CD4-positive, alpha-beta T cell treated with Interleukin-6 at 100 ng/mL for 8 hours (primary cell): Measurements from ENCODE around the gene CDKN2AIPNL.

Experiments
- DNase-seq: peaks from one replicate; pipeline ENCODE4 v3.0.0-alpha.2; 2020; ENCODE audit warnings: mixed read lengths, low spot score

Gene CDKN2AIPNL, protein sequence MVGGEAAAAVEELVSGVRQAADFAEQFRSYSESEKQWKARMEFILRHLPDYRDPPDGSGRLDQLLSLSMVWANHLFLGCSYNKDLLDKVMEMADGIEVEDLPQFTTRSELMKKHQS

DNA sequence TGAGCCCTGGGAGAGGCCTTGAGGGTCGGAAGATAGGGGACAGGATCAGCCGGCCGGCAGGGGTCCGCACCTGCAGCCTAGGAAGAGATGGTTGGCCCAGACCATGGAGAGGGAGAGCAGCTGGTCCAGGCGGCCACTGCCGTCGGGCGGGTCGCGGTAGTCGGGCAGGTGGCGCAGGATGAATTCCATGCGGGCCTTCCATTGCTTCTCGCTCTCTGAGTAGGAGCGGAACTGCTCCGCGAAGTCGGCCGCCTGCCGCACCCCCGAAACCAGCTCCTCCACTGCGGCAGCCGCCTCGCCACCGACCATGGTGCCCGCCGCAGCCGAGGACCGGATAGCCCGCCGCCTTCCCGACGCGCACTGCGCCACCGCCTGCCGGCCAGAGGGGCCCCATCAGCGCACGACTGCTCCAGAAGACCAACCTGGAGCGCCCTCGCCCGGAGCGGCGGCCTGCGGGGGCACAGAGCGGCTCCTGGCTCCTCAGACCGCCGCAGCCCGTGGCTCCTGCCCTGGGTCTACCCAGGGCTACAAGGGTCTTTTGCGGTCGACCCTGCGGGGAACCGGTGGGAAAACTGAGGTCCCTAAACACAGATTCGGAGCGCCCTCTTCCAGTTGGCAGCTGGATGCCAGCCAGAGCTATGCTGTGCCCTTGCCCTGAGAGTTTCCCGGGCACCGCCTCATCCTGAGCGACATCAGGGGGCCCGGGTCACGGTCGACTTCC, at the start of gene CDKN2AIPNL:
TSS of gene CDKN2AIPNL (minus strand) at position 336 of the 721 bp plus-strand sequence. CDS start at position 309, 27 bp downstream.
- peak; percentile 91 for DNase-seq

DNA sequence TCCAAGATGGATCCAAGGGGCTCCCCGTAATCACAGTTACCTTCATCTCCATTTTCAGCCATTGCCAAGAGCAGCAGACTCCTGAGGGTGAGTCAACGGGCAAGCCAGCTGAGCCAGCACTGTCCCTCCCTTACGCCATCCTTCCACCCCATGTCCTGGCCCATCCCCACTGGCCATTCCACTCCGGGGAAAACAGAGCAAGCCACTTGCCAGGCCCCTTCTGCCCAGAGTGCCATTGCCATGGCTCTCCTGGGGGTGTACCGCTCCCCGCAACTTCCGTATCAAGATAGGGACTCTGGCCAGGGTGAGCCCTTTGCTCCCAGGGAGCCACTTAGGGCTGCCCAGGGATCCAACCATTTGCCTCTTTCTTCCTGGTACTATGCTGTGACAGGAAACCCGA, 48.9 kb upstream of the CDKN2AIPNL start:
- DNase-seq = no peak

DNA sequence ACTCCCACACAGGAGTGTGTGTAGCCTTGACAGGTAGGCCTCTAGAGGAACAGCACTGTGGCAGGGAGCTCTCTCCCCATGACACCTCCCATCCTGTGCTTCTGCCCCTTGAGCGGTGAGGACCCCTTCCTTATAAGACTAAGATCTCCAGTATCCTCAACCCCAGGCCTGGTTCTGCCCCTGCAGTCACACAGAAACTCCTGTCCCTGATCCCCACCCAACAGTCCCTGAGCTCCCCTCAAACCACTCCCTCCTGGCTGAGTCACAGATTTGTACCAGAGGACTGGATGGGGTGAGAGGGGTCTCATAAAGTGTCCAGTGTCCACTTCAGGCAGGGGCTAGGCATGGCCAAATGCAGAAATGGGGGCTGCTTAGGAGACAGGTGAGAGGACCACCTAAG, 47.8 kb upstream of the CDKN2AIPNL start:
- no peak for DNase-seq

DNA sequence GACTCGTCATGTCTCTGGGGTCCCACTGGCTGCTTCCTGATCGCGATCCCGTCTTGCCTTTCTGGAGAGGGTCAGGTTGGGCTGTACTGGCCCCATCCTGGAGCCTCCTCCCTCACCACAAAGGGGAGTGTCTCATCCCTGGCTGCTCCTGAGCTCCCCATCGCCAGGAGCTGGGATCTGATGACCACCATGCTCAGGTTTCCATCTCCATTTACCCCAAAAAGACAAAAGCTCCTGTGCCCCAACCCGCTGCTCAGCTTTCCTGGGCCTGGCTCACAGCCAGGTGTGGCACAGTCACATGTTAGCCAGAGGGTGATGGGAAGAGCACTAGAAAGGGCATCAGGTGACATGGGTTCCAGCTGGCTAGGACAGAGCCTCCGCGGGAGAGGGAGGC, 47.3 kb upstream of the CDKN2AIPNL start:
- DNase-seq = no peak

DNA sequence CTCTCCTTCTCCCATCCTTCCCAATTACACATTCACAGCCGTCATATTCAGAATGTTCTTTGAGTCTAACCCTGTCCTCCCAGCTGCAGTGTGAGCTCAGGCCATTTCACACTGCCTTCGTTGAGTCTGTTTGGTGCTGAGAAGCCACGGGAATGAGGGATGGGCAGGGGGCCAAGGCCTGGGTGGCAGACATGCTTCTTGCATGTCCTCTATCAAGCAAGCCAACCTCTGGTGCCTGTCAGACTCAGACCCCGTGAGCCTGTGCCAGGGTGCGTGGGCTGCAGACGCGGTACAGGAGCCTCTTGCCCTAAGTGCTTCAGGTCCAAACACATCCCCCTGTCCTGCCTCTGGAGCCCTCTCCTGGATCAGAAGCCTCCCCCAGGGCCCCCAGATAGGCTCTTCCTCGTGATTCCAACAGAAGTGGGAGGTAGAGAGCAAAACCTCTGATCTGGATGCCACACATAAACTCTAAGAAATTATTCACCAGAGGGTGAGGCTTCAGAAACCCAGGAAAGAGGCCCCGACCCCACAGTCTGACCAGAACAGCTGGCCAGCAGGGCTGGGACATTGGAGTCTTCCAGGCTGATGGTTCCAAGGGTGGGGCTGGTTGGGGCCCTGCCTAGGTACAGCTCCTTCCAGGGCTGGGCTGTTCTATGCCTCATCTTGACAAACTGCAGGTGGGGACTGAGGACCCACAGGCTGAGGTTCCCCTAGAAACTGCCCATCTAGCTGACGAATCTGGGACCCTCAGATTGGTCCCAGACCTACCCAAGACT, 46.7 kb upstream of the CDKN2AIPNL start:
- DNase-seq = no peak

DNA sequence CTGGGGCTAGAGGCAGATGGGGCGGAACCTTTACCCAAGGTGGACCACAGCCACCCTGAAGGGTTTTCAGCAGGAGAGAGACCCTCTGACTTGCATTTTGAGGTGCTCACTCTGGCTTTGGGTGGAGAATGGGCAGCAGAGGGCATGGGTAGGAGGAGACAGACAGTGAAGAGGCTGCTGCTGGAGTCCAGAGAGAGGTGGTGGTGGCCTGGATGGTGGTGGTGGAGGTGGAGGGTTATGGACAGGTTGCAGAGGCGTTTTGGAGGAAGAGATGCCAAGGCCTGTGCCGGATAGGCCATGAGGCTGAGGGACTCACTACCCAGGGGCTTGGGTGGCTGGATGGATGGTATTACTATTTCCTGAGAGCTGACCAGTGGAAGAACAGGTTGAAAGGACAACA, 46.1 kb upstream of the CDKN2AIPNL start:
- DNase-seq = no peak

DNA sequence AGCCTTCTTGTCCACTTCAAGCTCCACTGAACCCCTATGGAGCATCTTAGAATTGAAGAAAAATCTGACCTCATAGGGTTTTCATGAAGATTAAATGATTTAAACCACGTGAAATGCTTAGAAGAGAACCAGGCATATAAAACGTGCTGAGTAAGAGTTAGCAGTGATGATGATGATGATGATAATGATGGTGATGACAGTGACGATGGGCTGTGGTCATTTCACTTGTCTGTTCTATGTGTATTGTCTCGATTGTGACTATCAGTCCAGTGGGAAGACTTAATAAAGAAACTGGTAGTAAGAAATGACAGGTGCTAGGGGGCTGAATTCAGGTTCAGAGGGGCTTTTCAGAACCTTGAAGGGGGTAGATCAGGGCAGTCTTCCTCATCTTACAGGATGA, 45.1 kb upstream of the CDKN2AIPNL start:
- DNase-seq = no peak

DNA sequence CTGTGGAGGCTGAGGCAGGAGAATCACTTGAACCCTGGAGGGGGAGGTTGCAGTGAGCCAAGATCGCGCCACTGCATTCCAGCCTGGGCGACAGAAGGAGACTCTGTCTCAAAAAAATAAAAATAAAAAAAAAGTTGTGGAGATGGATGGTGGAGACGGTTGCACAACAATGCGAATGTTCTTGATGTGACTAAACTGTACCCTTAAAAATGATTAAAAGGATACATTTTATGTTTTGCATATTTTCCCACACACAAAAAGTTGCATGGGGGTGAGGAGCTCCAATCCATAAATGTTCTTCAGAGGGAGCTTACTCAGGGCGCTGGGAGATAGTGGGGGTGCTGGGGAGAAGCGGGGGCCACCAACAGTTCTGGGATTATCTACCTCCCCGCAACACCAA, 43.8 kb upstream of the CDKN2AIPNL start:
- no peak for DNase-seq

DNA sequence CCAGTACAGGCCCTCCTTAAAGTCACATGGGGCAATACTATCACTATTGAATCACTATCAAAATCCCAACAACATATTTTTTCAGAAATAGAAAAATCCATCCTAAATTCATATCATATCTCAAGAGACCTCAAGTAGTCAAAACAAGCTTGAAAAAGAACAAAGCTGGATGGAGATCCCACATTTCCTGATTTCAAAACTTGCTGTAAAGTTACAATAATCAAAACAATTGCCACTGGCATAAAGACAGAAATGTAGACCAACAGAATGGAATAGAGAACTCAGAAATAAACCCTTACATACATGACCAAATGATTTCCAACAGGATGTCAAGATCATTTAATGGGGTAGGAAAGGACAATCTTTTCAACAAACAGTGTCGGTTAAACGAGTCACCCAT, 41.3 kb upstream of the CDKN2AIPNL start:
- DNase-seq = no peak

DNA sequence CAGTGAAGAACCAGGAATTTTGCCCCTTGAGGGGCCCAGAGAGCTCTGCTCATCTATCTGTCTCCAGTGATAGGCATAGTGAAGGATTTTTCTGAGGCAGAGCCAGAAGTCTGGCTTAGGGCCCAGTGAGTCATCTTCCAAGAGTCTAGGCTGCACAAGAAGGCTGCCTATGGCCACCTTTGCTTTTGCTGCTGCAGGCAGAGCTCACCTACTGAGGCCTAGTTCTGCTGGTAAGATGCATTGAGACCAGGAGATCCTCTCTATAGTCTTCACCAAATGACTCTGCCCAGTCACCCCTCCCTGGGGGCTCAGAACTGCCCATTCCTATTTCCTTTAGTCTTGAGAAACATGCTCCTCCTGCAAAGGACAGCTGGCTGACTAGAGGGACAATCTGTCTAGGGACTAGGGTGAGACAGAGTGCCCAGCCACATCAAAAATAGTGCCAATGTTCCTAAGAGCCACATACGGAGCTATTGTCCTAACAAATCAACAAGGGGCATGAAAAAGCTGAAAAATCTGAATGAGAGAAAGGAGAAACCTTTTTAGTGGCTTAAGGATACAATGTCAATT, 40.3 kb upstream of the CDKN2AIPNL start:
- no peak for DNase-seq

DNA sequence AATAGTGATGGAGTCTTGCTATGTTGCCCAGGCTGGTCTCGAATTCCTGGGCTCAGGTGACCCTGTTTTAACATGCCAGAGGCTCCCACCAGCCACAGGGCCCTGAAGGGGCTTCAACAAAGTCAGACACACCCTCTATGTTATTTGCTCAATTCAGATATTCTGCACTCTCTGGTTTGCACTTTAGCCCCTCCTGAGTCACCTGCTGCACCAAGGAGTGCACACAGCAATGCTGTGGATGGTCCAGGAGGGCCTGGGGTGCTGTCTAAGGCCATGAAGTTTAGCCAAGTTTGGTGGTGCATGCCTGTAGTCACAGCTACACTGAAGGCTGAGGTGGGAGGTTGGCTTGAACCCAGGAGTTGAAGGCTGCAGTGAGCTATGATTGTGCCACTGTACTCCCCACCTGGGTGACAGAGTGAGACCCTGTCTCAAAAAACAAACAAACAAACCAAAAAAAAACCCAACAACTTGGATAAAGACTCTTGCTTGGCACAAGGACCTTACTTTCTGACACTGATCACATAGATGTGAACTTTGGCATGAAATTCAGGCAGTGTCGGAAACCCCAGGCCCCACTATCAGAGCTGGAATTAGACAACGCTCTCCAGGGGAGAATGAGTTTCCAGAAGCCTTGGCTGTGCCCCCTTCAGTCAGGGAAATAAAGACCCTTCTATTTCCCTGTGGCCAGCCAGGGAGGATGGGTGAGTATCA, 39.7 kb upstream of the CDKN2AIPNL start:
- DNase-seq = no peak

DNA sequence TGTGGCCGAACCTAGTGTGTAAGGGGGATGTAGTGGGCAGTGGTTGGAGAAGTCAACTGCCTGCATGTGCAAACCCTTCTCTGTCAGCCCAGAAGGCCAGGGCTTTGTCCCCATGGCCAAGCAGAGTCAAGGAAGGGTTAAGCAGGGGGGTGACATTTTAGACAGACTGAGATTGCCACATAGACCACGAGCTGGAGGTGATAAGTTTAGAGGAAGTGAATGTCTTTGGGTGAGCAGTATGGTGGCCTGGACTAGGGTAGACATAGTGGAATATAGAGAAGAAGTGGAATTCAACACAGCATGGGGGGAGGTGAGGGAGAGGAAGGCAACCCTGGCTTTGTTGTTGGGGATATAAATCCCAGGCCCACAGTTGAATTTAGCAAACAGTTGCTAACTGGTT, 38.7 kb upstream of the CDKN2AIPNL start:
- no peak for DNase-seq

DNA sequence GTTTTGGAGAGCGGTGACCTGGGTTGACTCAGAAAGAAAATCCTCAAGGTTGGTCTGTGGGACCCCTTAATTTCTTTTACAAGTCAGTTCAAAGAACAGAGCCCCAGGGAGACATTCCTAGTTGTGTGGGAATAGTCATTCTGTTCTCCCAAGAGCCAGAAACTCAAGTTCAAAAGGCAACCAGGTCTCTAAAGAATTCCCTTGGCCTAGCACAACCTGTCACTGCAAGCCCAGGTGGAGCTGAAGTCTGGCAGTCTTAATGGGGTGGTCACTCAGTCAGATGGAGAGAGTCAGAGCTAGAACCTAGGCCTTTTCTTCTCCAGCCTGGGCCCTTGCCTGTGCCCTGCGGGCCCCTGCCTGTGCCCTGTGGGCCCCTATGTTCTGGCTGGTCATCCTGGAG, 37.5 kb upstream of the CDKN2AIPNL start:
- DNase-seq = no peak

DNA sequence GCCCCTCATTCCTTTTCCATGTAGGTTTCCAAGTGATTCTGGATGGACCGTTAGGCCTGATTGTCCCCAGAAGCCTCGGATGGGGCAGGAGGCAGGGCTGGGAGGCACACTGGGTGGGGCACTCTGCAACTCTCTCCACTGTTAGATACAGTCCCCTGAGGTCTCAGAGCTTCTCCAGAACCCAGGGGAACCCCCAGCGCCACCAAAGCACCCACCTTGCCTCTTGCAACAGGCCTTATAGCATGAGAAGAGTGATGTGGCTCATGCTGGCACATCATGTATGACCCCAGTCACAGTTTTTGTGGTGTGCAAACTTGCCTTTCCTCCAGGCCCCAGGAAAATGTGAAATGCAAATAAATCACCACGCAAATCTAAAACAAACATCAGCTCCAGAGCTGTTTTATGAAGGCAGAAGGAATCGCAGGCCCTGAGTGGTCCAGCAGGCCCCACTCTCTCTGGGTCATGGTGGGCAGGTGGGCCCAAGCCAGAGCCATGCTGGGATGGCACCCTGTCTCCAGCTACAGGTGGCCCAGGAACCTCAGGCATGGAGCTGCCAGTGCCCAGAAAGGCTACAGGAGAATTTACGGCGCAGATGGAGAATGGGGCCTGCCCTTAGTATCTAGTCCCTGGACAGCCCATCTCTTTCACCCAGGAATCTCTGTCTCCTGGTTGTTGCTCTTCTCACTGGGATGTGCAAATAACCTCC, 36.3 kb upstream of the CDKN2AIPNL start:
- no peak for DNase-seq

DNA sequence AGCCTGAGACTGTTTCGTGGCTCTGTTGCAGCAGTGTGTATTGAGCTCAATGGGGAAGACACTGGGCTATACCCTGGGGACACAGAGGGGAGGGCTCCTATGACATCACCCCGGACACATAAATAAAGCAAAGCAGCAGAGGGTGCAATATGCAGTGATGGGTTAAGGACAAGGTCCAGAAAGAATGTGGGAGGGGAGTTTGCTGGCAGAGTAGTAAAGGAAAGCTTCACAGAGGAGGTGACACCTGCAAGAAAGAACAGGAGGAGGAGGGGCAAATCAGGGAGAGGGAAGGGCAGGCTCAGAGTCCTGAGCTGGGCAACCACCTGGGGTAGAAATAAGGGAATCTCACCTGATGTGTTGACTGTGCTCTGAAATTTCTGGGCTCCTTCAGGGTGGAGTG, 35.3 kb upstream of the CDKN2AIPNL start:
- no peak for DNase-seq

DNA sequence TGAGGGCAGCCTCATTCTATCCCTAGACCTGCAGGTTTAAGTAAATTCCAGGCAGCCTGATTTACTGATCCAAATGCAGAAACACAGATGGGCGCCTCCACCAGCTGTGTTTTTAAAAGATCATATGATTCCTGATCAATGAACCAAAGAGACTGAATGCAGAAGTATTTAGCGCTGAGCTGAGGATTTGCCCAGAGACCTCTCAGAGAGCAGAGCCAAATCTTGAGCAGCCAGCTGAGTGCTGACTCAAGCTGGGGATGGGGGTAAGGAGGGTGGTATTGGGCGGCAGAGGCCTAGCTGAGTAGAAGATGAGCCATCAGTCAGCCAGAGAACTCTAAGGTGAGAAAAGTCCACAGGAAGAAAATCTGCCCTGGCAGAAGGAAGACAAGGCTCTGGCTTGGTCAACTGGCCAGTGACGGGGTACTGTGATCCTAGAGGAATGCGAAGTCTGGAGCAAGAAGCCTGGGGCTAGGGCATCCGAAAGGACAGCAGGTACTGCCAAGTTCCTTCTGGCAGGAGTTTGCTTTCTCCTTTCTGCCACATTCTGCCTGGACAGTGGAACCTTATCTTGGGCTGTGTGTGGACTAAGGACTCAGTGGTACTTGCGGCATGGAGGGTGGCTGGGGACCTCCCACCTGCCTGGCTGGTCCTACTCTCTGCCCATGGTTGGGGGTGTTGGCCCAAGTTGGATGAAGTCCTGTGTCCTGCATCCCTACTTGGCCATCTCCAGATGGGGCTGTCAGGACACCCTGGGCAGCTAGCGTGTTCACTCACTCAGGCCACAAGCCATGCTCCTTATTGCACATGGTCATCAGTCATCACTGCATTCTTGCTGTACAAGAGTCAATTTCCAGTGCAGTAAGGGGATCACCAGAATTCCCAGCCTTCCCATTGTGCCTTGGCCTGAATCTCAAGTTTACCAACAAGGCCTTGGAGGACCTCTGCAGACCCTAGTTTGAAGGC, 34.5 kb upstream of the CDKN2AIPNL start:
- DNase-seq = no peak

DNA sequence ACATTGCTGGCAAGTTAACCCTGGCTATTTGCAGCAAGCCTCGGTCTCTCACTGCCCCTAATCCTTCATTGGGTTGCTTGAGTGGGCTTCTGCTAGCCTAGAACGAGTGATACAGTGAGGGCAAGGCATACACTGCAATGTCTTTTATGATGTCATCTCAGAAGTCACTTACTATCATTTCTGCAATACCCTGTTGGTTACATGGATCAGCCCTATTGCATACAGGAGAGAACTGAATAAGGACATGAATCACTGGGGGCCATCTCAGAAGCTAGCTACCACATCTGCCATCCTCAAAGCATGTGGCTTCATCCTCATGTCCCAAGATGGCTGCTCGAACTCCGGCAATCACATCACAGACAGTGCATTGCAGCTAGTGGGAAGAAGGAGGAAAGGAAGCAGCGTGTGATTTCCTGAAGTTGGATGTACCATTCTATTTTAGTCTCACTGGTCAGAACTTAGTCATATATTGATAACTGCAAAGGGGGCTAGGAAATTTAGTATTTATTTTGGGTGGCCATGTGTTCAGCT, 33.3 kb upstream of the CDKN2AIPNL start:
- DNase-seq = no peak

DNA sequence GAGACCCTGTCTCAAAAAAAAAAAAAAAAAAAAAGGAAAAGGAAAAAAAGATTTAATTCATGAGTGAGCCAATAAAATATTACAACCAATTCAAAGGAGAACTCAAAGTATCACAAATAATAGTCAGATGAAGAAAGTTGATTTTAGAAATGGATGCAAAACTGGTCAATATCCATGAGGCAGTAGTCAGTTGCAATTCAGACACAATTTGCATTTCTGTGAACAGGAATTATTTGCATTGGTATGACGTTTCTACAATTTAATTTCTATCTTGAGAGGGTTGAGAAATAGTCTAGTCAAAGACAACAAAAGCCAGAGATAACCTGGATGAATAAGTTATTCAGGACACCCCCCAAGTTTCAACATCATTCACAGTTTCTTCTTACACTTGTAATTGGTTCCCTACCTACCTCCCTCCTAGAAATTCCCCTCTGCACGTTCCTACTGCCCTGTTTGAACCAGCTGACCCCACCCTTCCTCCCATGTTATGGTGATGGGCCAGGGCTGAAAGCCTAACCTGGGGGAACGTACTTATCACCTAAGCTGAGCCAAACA, 28.6 kb upstream of the CDKN2AIPNL start:
- no peak for DNase-seq

DNA sequence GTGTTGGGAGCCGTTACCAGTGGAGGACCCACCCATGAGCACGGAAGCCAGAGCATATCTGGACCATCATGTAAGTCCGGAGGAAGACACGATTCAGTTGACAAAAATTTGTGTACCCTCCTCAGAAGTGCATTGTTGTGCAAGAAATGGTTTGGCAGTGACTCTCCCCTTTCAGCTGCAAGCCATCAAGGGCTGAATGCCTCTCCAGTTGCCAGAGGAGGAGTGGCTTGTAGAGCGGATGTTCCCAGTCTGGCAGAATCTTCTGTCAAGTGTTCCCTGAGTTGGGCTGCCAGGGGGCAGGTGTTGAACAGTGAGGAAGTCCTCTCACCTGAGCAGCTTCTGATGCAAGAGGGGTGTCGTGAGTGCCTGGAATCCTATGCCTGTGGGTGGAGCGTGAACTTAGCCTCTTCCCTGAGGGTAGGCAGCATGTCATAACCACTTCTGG, 27.6 kb upstream of the CDKN2AIPNL start:
- DNase-seq = no peak

DNA sequence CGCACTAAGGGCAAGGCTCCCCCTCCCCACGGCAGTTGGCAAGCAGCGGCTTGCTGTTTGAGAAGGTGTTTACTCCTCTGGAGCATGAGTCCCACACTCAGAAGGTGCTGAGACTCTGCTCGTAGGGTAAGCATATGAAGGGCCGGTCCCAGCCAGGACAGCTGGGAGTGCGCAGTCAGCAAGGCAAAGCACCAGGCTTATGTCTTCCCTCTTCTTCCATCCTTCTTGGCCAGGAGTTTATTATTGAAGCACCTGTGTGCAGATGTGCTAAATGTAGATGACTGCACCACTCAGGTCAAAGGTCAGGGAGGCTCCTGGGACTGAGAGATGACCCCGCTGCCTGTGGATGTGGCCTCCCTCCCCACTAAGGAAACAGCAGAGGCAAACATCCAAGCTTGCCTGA, 27.0 kb upstream of the CDKN2AIPNL start:
- DNase-seq = no peak
